NB4 (cell line): ENCODE data around the gene ARPC3.

Experiments used
- CTCF ChIP-seq: IDR thresholded peaks from one replicate; pipeline ENCODE4 v1.5.1; 2012; ENCODE audit warnings: low read depth, low read length
- MAX ChIP-seq: IDR thresholded peaks from 2 replicates; pipeline ENCODE4 v1.6.1; 2011; ENCODE audit warnings: low read depth, low read length

GRCh38 chr12:110498984-110499706, 49.0 kb upstream of the ARPC3 start:
- TF ChIP-seq MAX (peak; percentile 85), CTCF (no peak)
